Fibroblast of lung (primary cell): ENCODE measurements around the gene KCTD21. TPM values are rescaled to one million over a fixed set of nuclear protein-coding genes. Genes with fewer than 3 reads are reported as not detected.

ENCODE experiments used
- DNase-seq, 2 donors: peaks; one replicate each; pipeline versions ENCODE4 v3.0.0 to v3.0.0-alpha.2; 2010; ENCODE audit warnings: low read depth in 2 of 2
- H2AFZ ChIP-seq: 2 replicates; pipeline ENCODE4 v1.5.1; 2012; ENCODE audit warnings: low read length, control low read depth, inconsistent platforms
- H3K27ac ChIP-seq: 2 replicates; pipeline ENCODE4 v1.5.1; 2011; ENCODE audit warnings: low read length, control low read depth; ENCODE audit not compliant: insufficient read depth
- H3K27me3 ChIP-seq: 2 replicates; pipeline ENCODE4 v1.5.1; 2011; ENCODE audit warnings: mild to moderate bottlenecking, low read length; ENCODE audit not compliant: control insufficient read depth, insufficient read depth
- H3K36me3 ChIP-seq: 2 replicates; pipeline ENCODE4 v1.5.1; 2011; ENCODE audit warnings: low read length; ENCODE audit not compliant: control insufficient read depth, insufficient read depth
- H3K4me1 ChIP-seq: 2 replicates; pipeline ENCODE4 v1.5.1; 2011; ENCODE audit warnings: low read length; ENCODE audit not compliant: control insufficient read depth, insufficient read depth; ENCODE audit errors: extremely low read depth
- H3K4me2 ChIP-seq: 2 replicates; pipeline ENCODE4 v1.5.1; 2011; ENCODE audit warnings: low read length, control low read depth; ENCODE audit not compliant: insufficient read depth; ENCODE audit errors: extremely low read depth
- H3K4me3 ChIP-seq, 4 experiments: fragments of 200-600 bp in 1 of 4; sonication (generic) in 1 of 4; replicated peaks in 1 of 4; 2 replicates each; pipeline ENCODE4 v1.5.1; 2011 to 2016; ENCODE audit warnings: low read length in 4 of 4, low read depth in 3 of 4, mild to moderate bottlenecking in 3 of 4, control low read depth in 2 of 4, inconsistent platforms in 1 of 4, mixed read lengths in 1 of 4; ENCODE audit not compliant: insufficient read depth in 1 of 4; ENCODE audit errors: control extremely low read depth in 1 of 4
- H3K79me2 ChIP-seq: 2 replicates; pipeline ENCODE4 v1.5.1; 2012; ENCODE audit warnings: mild to moderate bottlenecking, low read length, inconsistent platforms; ENCODE audit not compliant: control insufficient read depth, insufficient read depth
- H3K9ac ChIP-seq: 2 replicates; pipeline ENCODE4 v1.5.1; 2011; ENCODE audit warnings: mild to moderate bottlenecking, low read length, control low read depth; ENCODE audit not compliant: insufficient read depth
- H3K9me3 ChIP-seq: 2 replicates; pipeline ENCODE4 v1.5.1; 2012; ENCODE audit warnings: low read depth, low read length; ENCODE audit not compliant: control insufficient read depth, insufficient read depth
- H4K20me1 ChIP-seq: 2 replicates; pipeline ENCODE4 v1.5.1; 2011; ENCODE audit warnings: low read length; ENCODE audit not compliant: control insufficient read depth, insufficient read depth; ENCODE audit errors: extremely low read depth
- CTCF ChIP-seq, 2 donors: IDR thresholded peaks in 1 of 2; conservative IDR thresholded peaks in 1 of 2; 1 replicate in 1 of 2; 2 replicates in 1 of 2; pipeline ENCODE4 v1.5.1; 2011 to 2012; ENCODE audit warnings: low read length in 2 of 2, control low read depth in 1 of 2, inconsistent platforms in 1 of 2, low read depth in 1 of 2, mild to moderate bottlenecking in 1 of 2
- EZH2 ChIP-seq: IDR thresholded peaks from 2 replicates; pipeline ENCODE4 v1.5.1; 2012; ENCODE audit warnings: low read length, control low read depth, mild to moderate bottlenecking; ENCODE audit errors: missing control alignments
- polyA plus RNA-seq, 2 donors: library from polyadenylated mRNA; depleted of rRNA in 1 of 2; stranded (reverse) in 1 of 2; unstranded in 1 of 2; fragments of >200 nt; gene quantifications; 2 replicates each; pipeline ENCODE4 v1.2.1, GENCODE V29; 2011 to 2012; ENCODE audit warnings: missing spikeins in 1 of 2
- total RNA-seq: library from RNA; depleted of rRNA; stranded (reverse); fragments of >200 nt; gene quantifications from 2 replicates; pipeline ENCODE4 v1.2.1, GENCODE V29; 2014

Gene KCTD21
- total and polyA plus RNA-seq, 2 donors (not counting 1 experiment from before 2014, with no cell fraction given) = 8.1 to 15.9 TPM

- Histone ChIP-seq H3K36me3 (peaks cover 17% of the 10 kb centered on the region), H3K4me3 (no peak overlapping the region), H3K27me3 (no peaks in the 10 kb centered on the region), H3K27ac (no peak overlapping the region), H3K9ac (no peak overlapping the region), H4K20me1 (no peaks in the 10 kb centered on the region), H3K79me2 (peaks cover 12% of the 10 kb centered on the region), H3K4me2 (no peak overlapping the region), H2AFZ (no peak overlapping the region), H3K4me1 (peaks cover 8% of the 10 kb centered on the region), H3K9me3 (no peaks in the 10 kb centered on the region)
- peak in 1 of 2 donors; percentile 35 for DNase-seq
- TF ChIP-seq CTCF (conservative IDR thresholded peaks at IDR 0.05 in 1 of 2, IDR thresholded peaks at IDR 0.05 in 1 of 2; ENCODE audit: low read depth in 1 of 2, low read length in 2 of 2) = no peak
- TF ChIP-seq EZH2 = no peak
Measured at GRCh38 chr11:78195917-78196560, 7.6 kb upstream of the KCTD21 start.

GRCh38 chr11:78194490-78194889 is 6.1 kb upstream of the KCTD21 start:
- Histone ChIP-seq H3K9ac (no peak overlapping the region), H3K27ac (no peak overlapping the region), H2AFZ (no peak overlapping the region), H4K20me1 (no peaks in the 10 kb centered on the region), H3K36me3 (peaks cover 11% of the 10 kb centered on the region), H3K4me3 (no peak overlapping the region), H3K4me2 (no peak overlapping the region), H3K27me3 (no peaks in the 10 kb centered on the region), H3K4me1 (peaks cover 12% of the 10 kb centered on the region), H3K9me3 (no peaks in the 10 kb centered on the region), H3K79me2 (peaks cover 20% of the 10 kb centered on the region)
- TF ChIP-seq CTCF (conservative IDR thresholded peaks at IDR 0.05 in 1 of 2, IDR thresholded peaks at IDR 0.05 in 1 of 2; ENCODE audit: low read depth in 1 of 2, low read length in 2 of 2) (no peak), EZH2 (no peak)
- no peak for DNase-seq

GRCh38 chr11:78193806-78194205 is 5.4 kb upstream of the KCTD21 start:
- no peak for DNase-seq
- no peak overlapping the region for H2AFZ ChIP-seq
- peaks cover 8% of the 10 kb centered on the region for H3K36me3 ChIP-seq
- no peaks in the 10 kb centered on the region for H3K27me3 ChIP-seq
- no peak overlapping the region for H3K4me2 ChIP-seq
- no peaks in the 10 kb centered on the region for H3K9me3 ChIP-seq
- H3K27ac ChIP-seq = no peak overlapping the region
- H3K4me1 ChIP-seq = peaks cover 12% of the 10 kb centered on the region
- H3K9ac ChIP-seq = no peak overlapping the region
- peaks cover 24% of the 10 kb centered on the region for H3K79me2 ChIP-seq
- TF ChIP-seq EZH2 (no peak), CTCF (conservative IDR thresholded peaks at IDR 0.05 in 1 of 2, IDR thresholded peaks at IDR 0.05 in 1 of 2; ENCODE audit: low read depth in 1 of 2, low read length in 2 of 2) (no peak)
- no peaks in the 10 kb centered on the region for H4K20me1 ChIP-seq
- no peak overlapping the region for H3K4me3 ChIP-seq
